ENCODE data around the gene RTP2. TPM values are rescaled to one million over a fixed set of nuclear protein-coding genes. Genes with fewer than 3 reads are reported as not detected.
A peak's percentile ranks its signal among the peaks of the same experiment; 100 is the strongest.

Gene RTP2
- total and polyA plus RNA-seq, 10 of the 15 experiments (the other 5 are each of a cell fraction or from before 2014, with no cell fraction given): not detected

DNA sequence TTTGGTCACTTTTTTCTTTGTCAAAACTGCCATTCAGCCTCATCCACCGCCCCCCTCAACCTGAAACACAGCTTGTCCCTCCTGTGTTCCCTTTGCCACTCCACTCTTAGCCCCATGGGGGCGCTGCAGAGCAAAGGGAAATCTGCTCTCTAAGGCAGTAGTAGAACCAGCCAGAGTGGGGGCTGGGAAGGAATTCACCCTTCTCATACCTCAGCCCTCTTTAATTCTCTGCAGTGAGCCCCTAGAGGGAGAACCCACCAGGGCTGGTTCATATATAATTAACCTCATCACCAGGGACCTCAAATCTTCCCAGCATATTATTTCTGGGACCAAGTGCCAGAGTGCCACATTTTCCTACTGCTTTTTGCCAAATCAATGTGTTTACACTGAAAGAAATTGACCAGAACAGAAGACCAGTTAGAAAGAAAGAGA is 45.7 kb upstream of the RTP2 start:
- Histone ChIP-seq H3K4me1 (ENCODE audit: control insufficient read depth, insufficient read depth, low read length) (peaks cover 11% of the 10 kb centered on the region), H3K9ac (ENCODE audit: control insufficient read depth, insufficient read depth, low read length) (no peak overlapping the region), H3K4me2 (ENCODE audit: control insufficient read depth, insufficient read depth) (no peak overlapping the region), H4K20me1 (ENCODE audit: control insufficient read depth, insufficient read depth) (no peaks in the 10 kb centered on the region), H2AFZ (ENCODE audit: control insufficient read depth, low read depth, low read length) (no peak overlapping the region), H3K9me3 (replicated peaks; ENCODE audit: control insufficient read depth, insufficient read depth, low read length) (no peaks in the 10 kb centered on the region), H3K27ac (ENCODE audit: control insufficient read depth, insufficient read depth) (no peak overlapping the region), H3K36me3 (ENCODE audit: control insufficient read depth in 2 of 2, insufficient read depth in 2 of 2, low read length in 1 of 2) (no peaks in the 10 kb centered on the region), H3K27me3 (replicated peaks in 1 of 2; ENCODE audit: control insufficient read depth in 2 of 2, insufficient read depth in 2 of 2, low read length in 1 of 2) (peaks cover 7 to 13% of the 10 kb centered on the region in 2 experiments), H3K79me2 (ENCODE audit: control insufficient read depth, insufficient read depth, low read length) (no peaks in the 10 kb centered on the region), H3K4me3 (no peak overlapping the region)
- SMC1A ChIA-PET (ENCODE audit: uncharacterized antibody, unreplicated experiment): interaction anchor here (0.6 to 4.1 kb wide), 40 partner anchors 9 to 1294 kb away, joined by 3 to 27 read pairs (median 3); no protein-coding TSS in a partner anchor
- ATAC-seq (peak; percentile 76), FAIRE-seq (peak; percentile 85), DNase-seq (ENCODE audit: low read depth, low spot score) (no peak)
- BruUV-seq (replicated peaks): no TSS peak
- CTCF ChIA-PET: interaction anchor here (0.6 to 4.8 kb wide), 42 partner anchors 8 to 1207 kb away, joined by 3 to 50 read pairs (median 3); partner anchors contain the start of gene RTP4
- WGBS (ENCODE audit: insufficient coverage, insufficient replicate concordance, low lambda C conversion rate, missing lambda C conversion rate): 0% methylated on average over 2 of the region's 2 CpGs
- in situ Hi-C loops (cut with MboI): no loop called here
- RAD21 ChIA-PET (ENCODE audit: unreplicated experiment): interaction anchor here (0.6 to 4.1 kb wide), 16 partner anchors 9 to 1294 kb away, joined by 3 to 16 read pairs (median 3); no protein-coding TSS in a partner anchor
- POLR2A ChIA-PET: interaction anchor here (1.6 kb wide), 1 partner anchor 52 kb away, joined by 5 read pairs; no protein-coding TSS in a partner anchor
- intact Hi-C loops (cut with micrococcal nuclease; ENCODE audit: unreplicated experiment): loop anchor here (1.0 to 10.0 kb wide), 6 partner anchors 55 to 917 kb away; no protein-coding TSS in a partner anchor
- TF ChIP-seq ZNF217 (IDR thresholded peaks at IDR 0.05) (no peak; the same call in 1 of the 2 replicates), ZSCAN29 (IDR thresholded peaks at IDR 0.05) (0 out of 2 replicates have a peak, but pooled peaks have one; percentile 27), RAD51 (IDR thresholded peaks at IDR 0.05) (no peak), TAF1 (IDR thresholded peaks at IDR 0.05; ENCODE audit: borderline replicate concordance, low read depth, low read length) (no peak), ZNF622 (IDR thresholded peaks at IDR 0.05) (no peak), SP1 (IDR thresholded peaks at IDR 0.05; ENCODE audit: low read depth, low read length) (no peak), MXI1 (IDR thresholded peaks at IDR 0.05; ENCODE audit: low read depth, low read length) (no peak), TBL1XR1 (IDR thresholded peaks at IDR 0.05; ENCODE audit: low read depth, low read length) (no peak), CHD2 (IDR thresholded peaks at IDR 0.05; ENCODE audit: borderline replicate concordance, low read depth, low read length) (peak; percentile 79; the same call in 1 of the 2 replicates), PML (IDR thresholded peaks at IDR 0.05; ENCODE audit: low read length) (no peak), SMARCA5 (IDR thresholded peaks at IDR 0.05) (peak; percentile 56; the same call in 1 of the 2 replicates), PAX5 (IDR thresholded peaks at IDR 0.05; ENCODE audit: borderline replicate concordance, low read depth, low read length) (no peak), PAX8 (IDR thresholded peaks at IDR 0.05) (no peak)
- TF ChIP-seq, protein P1, sequence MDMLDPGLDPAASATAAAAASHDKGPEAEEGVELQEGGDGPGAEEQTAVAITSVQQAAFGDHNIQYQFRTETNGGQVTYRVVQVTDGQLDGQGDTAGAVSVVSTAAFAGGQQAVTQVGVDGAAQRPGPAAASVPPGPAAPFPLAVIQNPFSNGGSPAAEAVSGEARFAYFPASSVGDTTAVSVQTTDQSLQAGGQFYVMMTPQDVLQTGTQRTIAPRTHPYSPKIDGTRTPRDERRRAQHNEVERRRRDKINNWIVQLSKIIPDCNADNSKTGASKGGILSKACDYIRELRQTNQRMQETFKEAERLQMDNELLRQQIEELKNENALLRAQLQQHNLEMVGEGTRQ (IDR thresholded peaks at IDR 0.05; ENCODE audit: borderline replicate concordance, low read depth, low read length): no peak
- TF ChIP-seq, protein P2, sequence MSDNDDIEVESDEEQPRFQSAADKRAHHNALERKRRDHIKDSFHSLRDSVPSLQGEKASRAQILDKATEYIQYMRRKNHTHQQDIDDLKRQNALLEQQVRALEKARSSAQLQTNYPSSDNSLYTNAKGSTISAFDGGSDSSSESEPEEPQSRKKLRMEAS (IDR thresholded peaks at IDR 0.05; ENCODE audit: low read depth, low read length): no peak
- TF ChIP-seq, protein P3, sequence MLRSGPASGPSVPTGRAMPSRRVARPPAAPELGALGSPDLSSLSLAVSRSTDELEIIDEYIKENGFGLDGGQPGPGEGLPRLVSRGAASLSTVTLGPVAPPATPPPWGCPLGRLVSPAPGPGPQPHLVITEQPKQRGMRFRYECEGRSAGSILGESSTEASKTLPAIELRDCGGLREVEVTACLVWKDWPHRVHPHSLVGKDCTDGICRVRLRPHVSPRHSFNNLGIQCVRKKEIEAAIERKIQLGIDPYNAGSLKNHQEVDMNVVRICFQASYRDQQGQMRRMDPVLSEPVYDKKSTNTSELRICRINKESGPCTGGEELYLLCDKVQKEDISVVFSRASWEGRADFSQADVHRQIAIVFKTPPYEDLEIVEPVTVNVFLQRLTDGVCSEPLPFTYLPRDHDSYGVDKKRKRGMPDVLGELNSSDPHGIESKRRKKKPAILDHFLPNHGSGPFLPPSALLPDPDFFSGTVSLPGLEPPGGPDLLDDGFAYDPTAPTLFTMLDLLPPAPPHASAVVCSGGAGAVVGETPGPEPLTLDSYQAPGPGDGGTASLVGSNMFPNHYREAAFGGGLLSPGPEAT (IDR thresholded peaks at IDR 0.05; ENCODE audit: low read depth): no peak
- TF ChIP-seq, protein P4, sequence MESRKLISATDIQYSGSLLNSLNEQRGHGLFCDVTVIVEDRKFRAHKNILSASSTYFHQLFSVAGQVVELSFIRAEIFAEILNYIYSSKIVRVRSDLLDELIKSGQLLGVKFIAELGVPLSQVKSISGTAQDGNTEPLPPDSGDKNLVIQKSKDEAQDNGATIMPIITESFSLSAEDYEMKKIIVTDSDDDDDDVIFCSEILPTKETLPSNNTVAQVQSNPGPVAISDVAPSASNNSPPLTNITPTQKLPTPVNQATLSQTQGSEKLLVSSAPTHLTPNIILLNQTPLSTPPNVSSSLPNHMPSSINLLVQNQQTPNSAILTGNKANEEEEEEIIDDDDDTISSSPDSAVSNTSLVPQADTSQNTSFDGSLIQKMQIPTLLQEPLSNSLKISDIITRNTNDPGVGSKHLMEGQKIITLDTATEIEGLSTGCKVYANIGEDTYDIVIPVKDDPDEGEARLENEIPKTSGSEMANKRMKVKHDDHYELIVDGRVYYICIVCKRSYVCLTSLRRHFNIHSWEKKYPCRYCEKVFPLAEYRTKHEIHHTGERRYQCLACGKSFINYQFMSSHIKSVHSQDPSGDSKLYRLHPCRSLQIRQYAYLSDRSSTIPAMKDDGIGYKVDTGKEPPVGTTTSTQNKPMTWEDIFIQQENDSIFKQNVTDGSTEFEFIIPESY (IDR thresholded peaks at IDR 0.05): no peak
- TF ChIP-seq, protein P5, sequence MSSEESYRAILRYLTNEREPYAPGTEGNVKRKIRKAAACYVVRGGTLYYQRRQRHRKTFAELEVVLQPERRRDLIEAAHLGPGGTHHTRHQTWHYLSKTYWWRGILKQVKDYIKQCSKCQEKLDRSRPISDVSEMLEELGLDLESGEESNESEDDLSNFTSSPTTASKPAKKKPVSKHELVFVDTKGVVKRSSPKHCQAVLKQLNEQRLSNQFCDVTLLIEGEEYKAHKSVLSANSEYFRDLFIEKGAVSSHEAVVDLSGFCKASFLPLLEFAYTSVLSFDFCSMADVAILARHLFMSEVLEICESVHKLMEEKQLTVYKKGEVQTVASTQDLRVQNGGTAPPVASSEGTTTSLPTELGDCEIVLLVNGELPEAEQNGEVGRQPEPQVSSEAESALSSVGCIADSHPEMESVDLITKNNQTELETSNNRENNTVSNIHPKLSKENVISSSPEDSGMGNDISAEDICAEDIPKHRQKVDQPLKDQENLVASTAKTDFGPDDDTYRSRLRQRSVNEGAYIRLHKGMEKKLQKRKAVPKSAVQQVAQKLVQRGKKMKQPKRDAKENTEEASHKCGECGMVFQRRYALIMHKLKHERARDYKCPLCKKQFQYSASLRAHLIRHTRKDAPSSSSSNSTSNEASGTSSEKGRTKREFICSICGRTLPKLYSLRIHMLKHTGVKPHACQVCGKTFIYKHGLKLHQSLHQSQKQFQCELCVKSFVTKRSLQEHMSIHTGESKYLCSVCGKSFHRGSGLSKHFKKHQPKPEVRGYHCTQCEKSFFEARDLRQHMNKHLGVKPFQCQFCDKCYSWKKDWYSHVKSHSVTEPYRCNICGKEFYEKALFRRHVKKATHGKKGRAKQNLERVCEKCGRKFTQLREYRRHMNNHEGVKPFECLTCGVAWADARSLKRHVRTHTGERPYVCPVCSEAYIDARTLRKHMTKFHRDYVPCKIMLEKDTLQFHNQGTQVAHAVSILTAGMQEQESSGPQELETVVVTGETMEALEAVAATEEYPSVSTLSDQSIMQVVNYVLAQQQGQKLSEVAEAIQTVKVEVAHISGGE (CRISPR knock-in tag; IDR thresholded peaks at IDR 0.05): no peak

Measured in GM12878 (cell line).